Sciatic nerve (tissue), 1 donor: ENCODE data around the gene GAL. TPM values are rescaled to one million over a fixed set of nuclear protein-coding genes. Genes with fewer than 3 reads are reported as not detected.

Experiments used
- total RNA-seq: library from RNA; stranded (reverse); fragmentation: NEBNext Ultra II Directional; extraction: Animal tissue kit (Norgen Biotek cat#: 25700); gene quantifications from one replicate; pipeline ENCODE4 v1.2.1, GENCODE V29; 2021
- donor health status: DM: no; HTN: no; CAD: no.

Gene GAL
- total RNA-seq, 1 donor from 2014 or later: not detected

Other genes starting within 250 kb of the GAL start
- 121 TPM for gene PPP6R3, start 223.8 kb upstream of the GAL start, total RNA-seq
- gene TESMIN, start 67.0 kb downstream of the GAL start, total RNA-seq: 1.5 TPM
- gene CPT1A, start 157.4 kb downstream of the GAL start, total RNA-seq: 55.9 TPM
- gene MRPL21, start 219.3 kb downstream of the GAL start, total RNA-seq: 30.7 TPM
- 27.0 TPM for gene IGHMBP2, start 219.3 kb downstream of the GAL start, total RNA-seq